NCI-H128 (cell line): ENCODE results near the gene STAT4.
A peak's percentile ranks its signal among the peaks of the same experiment; 100 is the strongest.

ENCODE experiments used
- DNase-seq: peaks from one replicate; lab custom pipeline; 2025; ENCODE audit not compliant: unreplicated experiment; lab: John Stamatoyannopoulos, UW

STAT4 gene

DNA sequence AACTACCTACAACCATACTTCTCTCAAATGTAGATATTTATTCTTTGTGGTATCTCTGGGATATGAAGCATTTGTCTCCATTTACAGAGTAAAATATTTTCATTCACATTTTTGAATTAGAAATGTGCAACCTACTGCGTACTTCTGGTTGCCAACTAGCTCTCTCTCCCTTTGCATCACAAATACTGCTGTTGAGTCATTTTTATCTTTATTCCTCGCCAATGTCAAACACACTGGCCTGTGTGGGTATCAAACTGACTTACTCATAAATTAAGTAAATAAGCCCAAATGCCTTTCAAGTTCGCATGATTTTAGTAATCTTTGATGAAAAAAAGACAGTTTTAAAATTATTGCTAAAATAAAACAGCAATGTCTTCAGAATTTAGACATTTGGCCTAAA is 67.3 kb downstream of the STAT4 start:
- DNase-seq, result no peak

DNA sequence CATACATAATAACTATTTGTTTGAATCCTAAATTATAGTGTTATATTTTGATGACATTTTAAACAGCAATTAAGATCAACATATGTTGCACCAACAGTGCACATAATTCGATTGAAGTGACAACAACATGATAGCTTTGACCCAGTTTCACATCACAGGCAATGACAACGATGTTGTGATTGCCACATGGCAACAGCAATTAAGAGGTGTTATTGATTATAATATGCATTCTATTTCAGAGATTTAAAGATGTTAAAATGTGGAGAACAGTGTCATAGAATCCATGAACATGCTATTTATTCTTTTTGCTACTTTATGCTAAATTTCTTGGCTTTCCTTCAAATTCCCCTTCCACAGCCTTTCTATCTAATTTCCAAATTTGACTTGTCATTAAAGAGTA is 68.5 kb downstream of the STAT4 start:
- no peak for DNase-seq

DNA sequence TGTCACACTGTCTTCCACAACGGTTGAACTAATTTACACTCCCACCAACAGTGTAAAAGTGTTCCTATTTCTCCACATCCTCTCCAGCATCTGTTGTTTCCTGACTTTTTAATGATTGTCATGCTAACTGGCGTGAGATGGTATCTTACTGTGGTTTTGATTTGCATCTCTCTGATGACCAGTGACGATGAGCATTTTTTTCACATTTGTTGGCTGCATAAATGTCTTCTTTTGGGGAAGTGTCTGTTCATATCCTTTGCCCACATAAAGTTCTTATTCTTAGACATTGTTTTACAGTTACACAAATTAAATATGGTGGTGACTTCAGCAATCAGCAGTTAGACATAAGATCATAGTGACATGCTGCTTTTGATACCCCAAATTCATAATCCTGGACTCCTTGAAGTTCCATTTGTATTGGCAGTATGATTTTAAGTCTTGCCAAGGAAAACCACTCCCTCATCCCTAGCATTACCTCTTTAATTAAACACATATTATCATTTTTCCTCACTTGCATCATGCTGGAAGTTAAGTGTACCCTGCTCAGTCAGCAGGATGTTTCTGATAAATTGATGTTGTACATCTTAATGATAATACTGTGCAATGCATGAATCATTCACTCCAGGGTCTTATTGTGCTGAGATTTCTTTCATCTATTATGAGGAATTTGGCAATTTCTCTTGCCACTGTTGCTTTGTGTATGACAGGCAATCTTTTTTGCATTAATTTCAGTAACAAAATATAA is 69.2 kb downstream of the STAT4 start:
- DNase-seq, result no peak

DNA sequence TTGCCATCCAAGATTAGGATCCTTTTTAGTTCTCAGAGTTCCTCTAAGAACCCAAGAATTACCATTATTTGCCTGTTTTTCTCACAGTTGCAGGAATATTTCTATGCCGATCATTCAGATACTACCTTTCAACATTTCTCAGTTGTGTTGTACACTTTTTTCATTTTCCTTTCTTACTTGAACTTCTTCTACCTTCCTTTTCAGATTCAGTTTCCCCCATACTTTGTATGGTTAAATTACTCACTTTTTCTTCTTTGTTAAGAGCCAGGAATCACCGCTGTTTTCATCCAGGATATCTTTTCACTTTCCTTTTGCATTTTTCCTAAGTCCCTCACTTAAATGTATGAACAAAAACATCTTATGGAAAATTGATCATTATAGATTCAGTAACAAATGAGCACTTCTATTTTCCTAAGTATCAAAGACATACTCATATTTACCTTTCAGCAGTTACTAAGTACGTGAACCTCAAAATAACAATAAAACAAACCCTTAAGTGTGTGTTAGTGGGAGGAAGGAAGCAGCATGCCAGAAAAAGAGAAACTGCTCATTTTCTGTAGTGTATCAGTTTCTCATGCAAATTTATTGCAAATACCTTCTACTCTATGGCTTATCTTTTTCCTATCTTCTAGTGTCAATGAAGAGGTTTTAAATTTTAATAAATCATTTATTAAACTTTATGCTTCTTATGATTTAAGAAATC is 72.5 kb downstream of the STAT4 start:
- DNase-seq, result no peak

DNA sequence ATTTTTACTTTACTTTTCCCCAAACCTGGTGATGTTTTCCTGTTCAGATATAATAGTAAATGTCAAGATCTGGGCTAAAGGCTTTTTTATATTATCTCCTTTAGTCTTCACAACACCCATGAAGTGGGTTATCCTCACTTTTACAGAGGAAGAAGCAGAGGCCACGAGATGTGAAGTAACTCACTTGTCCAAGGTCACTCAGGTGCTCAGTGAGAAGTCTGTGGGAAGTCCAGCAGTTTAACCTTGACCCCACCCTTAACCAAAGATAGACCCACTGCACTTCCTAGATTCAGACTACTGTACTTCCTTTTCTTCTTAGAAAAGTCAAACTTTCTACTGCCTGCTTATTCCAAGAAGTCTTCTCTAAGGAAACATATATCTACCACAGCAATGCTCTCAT is 80.5 kb downstream of the STAT4 start:
- no peak for DNase-seq

DNA sequence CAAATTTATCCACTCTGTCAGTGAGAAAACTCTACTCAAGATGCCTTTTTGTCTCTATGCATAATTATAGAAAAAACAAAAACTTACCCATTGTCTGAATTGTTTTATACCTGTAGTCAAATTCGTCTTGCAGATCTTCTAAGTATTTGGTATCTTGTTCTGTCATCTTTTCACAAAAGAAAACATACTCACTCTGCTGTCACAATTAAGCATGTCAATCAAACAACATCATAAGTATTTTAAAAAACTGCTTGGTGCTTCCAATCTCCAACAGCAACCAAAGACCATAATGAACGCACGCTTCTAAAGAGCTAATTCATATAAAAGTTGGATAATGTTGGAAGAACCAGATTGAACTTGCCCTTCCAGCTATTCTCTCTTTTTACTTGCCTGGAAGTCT is 81.2 kb downstream of the STAT4 start:
- no peak for DNase-seq

DNA sequence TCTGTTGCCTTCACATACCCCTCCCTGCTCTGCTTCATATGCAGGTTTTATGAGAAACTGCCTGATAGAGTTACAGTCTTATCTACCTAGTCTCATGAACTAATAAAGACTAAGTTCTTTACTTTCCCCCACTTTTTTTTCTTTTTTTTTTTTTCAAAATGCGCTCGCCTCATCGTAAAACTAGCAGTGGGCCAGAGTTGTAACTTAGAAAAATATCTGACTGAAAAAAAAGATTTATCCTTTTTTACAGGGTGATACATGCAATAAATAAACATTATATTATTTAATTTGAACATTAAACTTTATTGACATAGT is 83.9 kb downstream of the STAT4 start:
- DNase-seq, result no peak

DNA sequence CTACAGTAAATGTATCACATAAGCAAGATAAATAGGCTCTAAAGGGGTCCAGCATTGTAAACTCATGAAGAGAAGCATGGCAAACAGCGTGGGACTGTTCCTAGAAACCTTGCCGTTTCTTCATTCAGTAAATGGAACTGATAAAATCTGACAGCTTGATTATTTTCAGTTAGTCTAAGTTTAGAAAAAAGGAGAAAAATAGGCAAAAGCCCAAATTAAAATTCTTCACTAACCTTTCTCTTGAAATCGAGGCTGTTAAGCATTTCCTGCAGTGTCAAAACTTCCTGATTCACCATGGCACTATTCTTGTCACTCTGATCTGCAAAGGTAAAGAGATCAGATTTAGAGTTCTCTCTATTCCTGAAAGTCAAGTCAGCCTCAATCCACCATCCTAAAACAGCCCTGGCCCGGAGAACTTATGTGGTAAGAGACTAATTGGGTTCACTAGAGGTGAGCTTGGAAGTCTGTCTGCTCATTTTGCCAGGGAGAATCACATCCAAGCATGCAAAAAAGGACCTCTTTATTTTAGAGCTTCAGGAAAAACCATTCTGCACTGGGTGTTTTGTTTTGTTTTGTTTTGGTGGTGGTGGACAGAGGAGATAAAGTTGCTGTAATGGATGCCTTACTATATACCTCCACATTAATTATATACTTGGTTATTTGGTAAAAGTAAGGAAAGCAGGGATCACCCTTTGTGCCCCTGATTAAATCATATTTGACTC is 84.4 kb downstream of the STAT4 start:
- no peak for DNase-seq

DNA sequence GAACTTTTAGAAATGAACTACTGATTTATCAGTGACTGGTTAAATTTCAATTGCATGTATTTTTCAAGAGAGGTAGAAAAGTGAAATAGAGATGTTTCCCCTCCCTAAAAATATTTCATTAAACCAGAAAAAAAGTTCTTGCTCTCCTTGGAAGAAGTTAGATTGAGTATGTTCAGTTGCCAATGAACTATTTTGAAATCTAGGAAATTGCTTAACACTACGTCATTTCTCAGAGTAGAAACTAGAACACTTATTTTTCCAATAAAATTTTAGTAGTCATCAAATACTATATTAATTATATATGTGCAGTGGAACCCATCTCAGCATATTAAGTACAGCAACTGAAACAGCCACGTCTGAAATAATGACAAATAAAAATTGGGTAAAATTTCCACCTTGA is 85.0 kb downstream of the STAT4 start:
- no peak for DNase-seq

DNA sequence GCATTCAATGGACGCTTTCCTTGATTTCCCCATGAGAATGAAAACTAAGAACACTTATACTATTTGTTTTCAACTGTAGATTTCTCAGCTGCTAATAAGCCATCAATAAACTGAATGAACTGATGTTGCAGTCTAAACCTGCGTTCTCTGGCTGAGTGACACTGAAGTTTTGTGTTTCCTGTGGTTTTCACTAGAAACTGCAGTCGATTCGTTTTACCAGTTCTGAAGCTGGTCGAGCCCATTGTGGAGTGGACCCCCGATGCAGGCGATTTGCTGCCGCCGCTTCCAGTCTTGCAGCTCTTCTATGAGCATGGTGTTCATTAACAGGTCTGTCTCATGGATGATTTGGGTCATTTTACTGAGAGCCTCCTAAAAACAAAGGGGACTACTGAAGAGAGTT is 86.2 kb downstream of the STAT4 start:
- no peak for DNase-seq

DNA sequence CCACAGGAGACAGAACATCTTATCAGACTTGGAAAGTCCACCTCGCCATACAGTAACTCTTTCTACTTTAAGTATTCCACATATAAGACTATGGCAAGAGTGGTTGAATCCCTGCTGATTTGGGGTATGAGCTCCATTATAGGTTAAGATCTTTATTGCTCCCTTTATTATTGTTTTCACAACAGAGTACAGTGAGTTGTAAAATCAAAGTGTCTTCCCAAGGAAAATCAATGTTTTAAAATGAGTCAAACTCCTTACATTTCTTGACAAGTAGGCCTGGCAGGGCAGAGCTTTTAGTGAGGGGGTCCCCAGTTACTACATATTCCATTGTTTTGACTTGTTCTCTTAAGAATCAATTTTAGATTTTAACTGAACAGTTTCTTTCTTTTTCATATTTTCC is 87.2 kb downstream of the STAT4 start:
- DNase-seq, result no peak

DNA sequence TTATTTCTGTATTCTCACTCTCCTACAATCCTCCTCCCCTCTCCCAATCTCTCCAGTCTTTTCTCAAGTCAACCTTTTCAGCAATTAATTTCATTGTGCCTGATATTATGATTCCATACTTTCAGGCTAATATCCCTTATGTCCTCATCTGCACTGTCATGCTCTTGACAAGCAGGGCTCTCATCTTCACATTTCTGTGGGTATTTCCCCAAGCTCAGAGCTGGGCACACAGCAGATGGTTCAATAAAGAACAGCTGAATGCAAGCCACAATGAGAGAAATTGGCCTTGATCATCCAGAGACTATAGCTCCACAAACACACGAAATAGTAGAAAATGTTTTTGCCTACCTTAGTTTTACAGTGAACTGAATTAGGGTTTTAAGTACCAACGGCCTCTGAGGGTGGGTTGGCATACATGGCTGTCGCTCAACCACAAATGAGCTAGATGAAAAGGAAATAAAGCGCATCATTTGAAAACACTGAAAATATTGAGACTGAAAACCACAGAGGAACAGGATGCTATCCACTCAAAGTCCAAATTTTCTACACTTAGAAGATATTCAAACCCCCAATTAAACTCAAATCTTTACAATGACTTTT is 89.3 kb downstream of the STAT4 start:
- DNase-seq, result no peak

DNA sequence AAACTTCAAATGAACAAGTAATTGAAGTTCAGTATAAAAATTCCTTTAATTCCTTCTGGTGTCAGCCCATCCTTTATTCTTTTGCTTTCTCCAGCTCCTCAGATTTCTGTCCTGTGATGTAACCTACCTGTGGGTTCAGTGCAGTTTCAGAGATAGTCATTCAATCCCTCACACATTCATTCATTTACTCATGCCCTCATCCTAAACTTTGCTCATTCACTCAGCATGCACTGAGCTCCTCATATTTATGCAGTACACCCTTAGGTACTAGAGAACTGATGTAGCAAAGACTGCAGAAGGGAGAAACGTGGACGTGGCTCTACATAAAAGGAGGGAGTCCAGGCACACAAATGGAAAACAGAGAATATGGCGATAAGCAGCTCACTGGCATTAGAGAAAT is 91.5 kb downstream of the STAT4 start:
- DNase-seq, result no peak

DNA sequence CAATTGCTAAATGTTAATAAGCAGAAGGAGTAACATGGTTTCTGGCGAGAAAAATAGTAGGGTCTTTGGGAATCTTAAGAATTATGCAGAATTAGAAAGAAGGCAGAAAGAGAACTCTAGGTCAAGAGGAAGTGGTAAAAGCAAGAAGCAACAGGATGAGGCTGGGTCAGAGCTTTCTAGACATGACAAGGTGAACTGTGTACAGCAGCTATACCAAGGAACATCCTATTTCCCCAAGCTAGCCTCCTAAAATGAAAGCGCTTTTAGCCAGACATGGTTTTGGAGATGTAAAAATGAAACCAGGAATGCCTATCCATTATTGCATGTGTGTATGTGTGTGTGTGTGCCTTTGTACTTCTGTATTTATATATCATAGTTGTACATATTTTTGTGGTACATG is 94.6 kb downstream of the STAT4 start:
- no peak for DNase-seq

DNA sequence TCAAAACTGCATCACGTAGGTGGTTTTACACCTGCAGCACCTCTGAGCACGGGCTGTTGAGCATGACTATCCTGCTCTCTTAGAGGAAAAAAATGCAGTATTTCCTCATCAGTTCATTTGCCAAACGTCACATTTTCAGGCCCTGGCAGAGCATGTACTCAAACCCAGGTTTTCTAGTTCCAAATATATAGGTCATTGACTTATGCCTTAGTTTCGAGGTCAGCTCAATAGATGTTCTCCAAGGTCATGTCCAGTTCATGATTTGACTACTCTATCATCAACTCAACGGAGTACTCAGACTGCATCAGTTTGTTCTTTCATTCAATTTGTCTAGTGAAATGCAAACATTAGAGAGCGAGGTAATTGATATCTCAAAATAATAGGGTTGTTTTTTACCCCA is 97.5 kb downstream of the STAT4 start:
- DNase-seq, result no peak

DNA sequence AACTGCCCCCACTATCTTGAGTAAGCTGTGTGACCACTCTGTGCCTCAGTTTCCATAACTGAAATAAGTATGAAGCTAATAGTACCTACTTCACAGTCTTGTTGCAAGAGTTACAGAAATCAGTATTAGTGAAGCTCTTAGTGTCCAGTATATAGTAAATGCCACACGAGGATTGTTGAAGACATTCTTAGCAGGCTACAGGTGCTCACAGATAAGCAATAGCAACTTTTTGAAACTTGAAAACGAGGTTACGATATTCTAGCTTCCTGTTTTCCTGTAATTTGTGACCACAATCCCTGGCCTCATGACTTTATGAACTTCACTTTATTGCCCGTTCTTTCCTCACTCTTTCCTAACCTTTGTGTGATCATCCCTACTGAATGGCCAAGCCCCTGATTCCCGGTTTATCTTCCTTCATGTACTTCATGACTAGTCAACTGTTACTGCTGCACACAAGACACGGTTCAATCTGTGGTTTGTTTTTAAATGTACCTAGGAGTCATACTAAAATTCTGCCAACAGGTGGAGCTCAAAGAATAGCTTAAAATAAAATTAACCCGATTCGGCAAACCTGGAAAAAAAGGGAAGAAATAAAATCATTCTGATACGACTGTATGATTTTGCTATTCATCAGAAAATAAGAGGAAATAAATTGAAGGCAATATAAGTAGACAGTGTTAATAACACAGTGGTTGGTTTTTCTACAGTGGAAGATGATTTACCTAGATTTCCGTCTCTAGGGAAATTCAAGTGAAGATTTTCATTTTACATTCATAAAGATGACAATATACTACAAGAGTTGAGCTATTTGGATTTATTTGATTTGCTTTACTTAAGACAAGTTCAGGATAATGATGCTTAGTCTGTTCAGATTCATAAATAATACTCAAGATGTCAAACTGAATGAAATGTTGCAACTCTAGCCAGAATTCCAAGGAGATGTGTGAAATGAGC is 98.7 kb downstream of the STAT4 start:
- peak; percentile 2 for DNase-seq

DNA sequence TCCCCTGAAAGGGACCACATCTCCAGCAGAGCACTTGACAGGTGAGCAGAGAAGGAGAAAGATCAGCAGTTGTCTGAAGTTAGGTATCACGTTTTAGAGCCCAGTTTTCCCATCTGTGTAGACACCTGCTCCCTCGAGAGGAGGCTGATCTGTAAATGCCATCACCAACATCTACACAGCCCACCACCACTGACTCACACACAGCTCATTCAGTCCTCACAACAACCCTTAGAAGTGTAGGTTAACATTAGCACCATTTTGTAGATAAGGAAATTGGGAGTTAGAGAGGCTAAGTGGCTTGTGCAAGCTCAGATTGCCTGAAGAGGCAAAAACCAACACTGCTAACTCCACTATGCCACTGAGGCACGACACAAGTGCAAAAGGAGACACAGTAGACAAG is 99.6 kb downstream of the STAT4 start:
- no peak for DNase-seq

DNA sequence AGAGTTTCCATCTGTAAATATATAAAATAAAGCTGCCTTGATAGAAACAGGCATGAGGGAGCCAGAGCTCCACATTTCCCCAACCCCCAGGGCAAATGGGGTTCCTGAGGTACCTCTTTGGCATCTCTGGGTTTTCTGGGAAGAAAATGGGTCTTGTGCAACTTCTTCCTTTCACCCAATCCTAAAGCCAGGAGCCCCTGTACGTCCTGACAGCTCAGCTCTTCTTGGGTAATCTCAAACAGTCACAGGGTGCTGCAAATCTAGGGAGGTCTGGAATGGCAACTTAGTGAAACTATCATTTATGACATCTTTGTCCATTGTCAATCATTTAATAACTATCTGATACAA is 100.2 kb downstream of the STAT4 start:
- no peak for DNase-seq

DNA sequence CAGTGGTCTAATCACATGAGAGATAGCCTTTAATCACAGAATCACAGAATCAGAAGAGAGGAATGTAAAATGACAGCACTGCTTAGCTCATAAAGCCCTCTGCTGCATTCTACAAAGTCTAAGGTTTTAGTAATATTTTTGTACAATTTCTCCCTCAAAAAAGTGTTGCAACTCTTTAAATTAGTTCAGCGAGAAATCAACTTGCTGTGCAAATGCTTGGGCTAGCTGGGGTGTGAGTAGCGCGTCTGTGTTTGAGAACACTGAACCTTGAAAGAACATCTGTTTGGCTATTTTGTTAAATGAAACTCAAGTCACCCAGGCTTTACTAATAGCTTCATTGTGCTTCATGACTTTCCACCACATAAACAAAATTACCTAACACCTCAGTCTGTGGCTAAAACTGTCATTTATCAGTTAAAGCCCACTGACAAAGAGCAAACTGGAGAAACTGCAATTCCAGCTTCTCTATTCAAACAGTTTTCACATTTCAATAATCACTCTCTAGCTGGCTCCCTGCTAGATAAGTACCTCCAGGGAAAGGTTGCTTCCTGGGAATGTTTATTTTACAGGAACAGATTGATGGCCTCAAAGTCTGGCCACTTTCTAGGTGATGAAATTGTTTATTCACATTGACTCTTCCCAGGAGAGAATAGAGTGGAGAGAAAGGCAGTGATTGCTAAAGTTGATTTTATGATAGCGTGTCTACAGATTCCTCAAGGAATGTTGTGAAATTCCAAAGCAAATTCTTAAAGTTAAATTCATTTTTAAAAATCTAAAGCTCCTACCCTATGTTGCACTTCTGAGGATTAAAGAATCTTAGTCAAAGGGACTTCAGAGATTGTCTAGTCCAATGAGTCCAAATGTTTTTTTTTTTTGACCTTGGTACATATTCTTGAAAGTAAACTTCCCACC is 100.8 kb downstream of the STAT4 start:
- DNase-seq, result no peak

DNA sequence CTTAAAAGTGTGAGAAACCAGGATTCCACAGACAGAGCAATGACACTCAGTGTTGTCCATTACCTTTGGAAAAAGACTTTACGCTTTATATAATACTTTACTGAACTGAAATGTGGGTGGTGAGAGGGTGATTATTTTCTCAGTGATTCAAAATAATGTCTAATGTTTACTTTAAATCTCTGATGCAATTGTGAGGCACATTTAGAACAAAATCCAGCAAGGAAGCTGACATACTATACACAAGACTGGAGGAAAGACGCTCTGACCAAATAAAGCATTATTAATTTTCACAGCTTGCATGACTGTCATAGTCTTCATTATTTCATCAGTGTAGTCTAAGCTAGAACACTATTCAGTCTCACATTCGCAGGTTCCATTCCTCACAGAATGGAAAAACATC is 102.7 kb downstream of the STAT4 start:
- no peak for DNase-seq
